AG09309 (cell line): Measurements from ENCODE around the gene IGDCC3.

Experiments used
- DNase-seq: peaks from one replicate; pipeline ENCODE4 v3.0.0-alpha.2; 2010; ENCODE audit warnings: low read depth
- H3K4me3 ChIP-seq: 2 replicates; pipeline ENCODE4 v1.5.1; 2011; ENCODE audit warnings: mild to moderate bottlenecking, low read depth, low read length, moderate library complexity; ENCODE audit not compliant: control insufficient read depth
- TF ChIP-seq, protein P1 (sequence below): IDR thresholded peaks from 2 replicates; pipeline ENCODE4 v1.5.1; 2011; ENCODE audit warnings: mild to moderate bottlenecking, low read depth, low read length, inconsistent platforms; ENCODE audit not compliant: insufficient read depth, control insufficient read depth; ENCODE audit errors: missing control alignments

IGDCC3 gene

DNA sequence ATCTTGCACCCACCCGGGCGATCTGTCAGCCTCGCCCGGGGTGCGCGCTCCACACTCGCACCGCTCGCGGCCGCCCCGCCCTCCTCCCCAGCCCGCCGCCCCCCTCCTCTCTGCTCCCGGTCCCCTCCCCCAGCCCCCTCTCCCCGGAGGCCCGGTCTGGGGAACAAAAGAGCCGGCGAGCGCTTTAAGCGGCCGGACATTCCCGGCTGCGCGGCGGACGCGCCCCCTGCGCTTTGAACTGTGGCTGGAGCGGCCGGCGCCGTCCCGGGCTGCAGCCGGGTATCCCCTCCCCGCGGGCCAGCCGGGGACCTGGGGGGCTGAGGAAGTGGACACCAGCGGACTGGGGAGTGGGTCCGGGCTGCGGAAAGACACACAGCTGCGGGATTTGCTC, at the start of gene IGDCC3:
Gene IGDCC3 (minus strand): TSS at position 27 of the 391 bp plus-strand sequence. CDS start 214 bp downstream, outside the sequence.
- no peak for DNase-seq
- TF ChIP-seq, protein P1, sequence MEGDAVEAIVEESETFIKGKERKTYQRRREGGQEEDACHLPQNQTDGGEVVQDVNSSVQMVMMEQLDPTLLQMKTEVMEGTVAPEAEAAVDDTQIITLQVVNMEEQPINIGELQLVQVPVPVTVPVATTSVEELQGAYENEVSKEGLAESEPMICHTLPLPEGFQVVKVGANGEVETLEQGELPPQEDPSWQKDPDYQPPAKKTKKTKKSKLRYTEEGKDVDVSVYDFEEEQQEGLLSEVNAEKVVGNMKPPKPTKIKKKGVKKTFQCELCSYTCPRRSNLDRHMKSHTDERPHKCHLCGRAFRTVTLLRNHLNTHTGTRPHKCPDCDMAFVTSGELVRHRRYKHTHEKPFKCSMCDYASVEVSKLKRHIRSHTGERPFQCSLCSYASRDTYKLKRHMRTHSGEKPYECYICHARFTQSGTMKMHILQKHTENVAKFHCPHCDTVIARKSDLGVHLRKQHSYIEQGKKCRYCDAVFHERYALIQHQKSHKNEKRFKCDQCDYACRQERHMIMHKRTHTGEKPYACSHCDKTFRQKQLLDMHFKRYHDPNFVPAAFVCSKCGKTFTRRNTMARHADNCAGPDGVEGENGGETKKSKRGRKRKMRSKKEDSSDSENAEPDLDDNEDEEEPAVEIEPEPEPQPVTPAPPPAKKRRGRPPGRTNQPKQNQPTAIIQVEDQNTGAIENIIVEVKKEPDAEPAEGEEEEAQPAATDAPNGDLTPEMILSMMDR, result no peak
- H3K4me3 ChIP-seq, result peak within 1 kb of the TSS; percentile 42

DNA sequence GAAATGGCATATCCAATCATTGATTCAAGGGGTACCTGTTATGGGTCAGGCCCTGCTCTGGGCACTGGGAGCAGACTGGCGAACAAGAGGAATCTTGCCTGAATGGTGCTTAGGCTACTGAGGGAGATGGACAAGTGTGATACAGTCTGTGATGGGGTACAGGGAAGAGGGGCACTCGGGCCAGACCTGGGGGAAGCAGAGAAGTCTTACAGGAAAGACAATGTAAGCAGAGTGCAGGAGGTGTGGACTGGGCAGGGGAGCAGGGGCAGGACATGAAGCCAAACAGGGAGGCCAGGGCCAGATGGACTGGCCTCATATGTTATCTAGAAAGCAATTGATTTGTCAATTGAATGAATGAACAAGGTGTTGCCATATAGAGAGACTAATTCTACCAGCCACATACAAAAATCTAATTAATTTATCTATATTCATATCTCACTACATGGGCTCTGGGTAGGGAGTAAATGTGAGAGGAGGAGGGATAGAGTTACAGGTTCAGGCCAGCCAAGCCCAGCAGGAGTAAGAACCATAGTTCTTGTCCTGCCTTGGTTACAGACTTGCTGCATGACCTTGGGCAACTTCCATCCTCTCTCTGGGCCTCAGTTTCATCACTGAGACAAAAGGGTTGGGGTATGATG, 48.5 kb upstream of the IGDCC3 start:
- TF ChIP-seq, protein P1, result no peak
- H3K4me3 ChIP-seq, result no peak overlapping the region
- no peak for DNase-seq

DNA sequence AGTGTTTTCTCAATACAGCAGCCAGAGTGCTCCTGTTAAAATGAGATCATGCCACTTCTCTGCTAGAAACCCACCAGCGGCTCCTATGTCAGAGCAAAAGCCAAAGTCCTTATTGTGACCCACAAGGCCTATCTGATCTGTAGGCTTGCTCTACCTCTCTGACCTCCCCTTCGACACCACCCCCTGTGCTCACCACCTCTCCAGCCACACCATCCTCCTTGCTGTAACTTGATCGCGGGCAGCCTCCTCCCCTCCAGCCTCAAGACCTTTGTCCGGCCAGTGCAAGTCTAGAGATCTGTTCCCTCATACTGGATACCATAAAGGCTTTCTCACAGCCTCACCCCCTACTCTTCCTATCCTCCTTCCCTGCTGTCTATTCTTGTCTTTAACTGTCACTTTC, 46.9 kb upstream of the IGDCC3 start:
- no peak for DNase-seq
- no peak overlapping the region for H3K4me3 ChIP-seq
- TF ChIP-seq, protein P1, result no peak

DNA sequence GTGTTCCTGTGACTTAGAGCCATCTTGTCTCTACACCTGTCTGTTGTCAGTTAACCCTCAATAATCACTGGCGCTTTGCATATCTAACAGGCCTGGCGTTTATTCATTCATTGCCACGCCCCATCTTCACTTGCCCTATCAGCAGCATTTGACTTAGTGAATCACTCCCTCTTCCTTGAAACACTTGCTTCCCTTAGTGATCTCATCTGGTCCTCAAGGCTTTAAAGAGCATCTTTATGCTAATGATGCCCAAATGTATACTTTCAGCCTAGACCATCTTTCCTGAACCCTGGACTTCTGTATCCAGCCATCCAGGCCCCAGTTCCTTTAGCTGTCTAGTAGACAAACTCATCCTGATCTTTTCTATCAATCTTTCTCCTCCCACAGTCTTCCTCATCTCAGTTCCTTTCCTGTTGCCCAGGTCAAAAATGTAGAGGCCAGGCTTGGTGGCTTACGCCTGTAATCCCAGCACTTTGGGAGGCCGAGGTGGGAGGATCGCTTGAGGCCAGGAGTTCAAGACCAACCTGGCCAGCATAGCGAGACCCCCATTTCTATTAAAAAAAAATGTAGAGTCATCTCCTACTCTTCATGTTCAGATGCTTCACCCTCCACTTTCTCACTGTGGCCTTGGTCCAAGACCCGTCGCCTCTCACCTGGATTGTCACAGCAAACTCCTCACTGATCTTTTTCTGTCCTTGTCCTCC, 46.3 kb upstream of the IGDCC3 start:
- no peak for DNase-seq
- TF ChIP-seq, protein P1, result no peak
- H3K4me3 ChIP-seq, result no peak overlapping the region

DNA sequence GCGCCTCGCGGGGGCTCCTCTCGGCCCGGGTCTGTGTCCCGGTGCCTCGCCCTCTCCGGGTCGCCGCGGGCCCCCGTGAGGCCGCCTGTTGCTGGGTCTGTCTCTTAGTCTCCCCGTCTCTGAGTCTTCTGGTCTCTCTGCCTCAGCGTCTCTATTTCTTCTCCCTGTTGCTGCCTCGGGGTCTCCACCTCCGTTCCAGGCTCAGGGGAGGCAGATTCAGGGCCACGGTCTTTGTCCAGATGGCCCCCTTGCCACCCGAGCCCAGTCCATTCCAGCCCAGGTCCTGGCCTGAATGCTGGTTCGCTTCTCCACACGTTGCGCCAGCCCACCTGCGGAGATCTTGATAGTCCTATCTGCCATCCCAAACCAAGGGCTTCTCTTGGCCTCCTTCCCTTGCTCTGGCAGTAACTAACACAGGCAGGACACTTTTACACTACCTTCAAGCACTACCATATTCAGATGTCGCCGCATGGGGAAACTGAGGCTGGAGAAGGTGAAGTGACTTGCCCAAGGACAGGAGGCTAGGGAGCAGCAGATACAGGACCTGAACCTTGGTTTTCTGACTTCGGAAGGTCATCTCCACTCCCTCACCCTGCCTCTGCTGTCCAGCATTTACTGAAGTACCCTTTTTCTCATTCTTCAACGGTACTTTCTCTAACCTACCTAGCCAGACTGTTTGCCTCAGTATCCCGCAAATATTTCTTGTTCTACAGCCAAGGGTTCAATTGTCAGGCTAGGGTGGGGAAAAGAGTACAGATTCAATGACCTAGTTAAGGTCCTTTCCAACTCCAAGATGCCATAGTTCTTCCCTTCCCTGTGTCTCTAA, 45.6 kb upstream of the IGDCC3 start:
- no peak overlapping the region for H3K4me3 ChIP-seq

More for the DNA sequence above, 45.6 kb upstream of the IGDCC3 start:
- DNase-seq, result no peak
- TF ChIP-seq, protein P1, result no peak
